HL-60/S4 treated with retinoic acid at 250 ng/mL for 4 days and 3 days (cell line): ENCODE measurements around the gene CLDN11.

Experiments
- in situ Hi-C: fragments of 300-500 bp; cut with MboI; formaldehyde crosslinking; loops from 2 replicates; pipeline ENCODE4 v1.7.0; 2022; ENCODE audit warnings: low sequenced_read_pairs

CLDN11 gene

DNA sequence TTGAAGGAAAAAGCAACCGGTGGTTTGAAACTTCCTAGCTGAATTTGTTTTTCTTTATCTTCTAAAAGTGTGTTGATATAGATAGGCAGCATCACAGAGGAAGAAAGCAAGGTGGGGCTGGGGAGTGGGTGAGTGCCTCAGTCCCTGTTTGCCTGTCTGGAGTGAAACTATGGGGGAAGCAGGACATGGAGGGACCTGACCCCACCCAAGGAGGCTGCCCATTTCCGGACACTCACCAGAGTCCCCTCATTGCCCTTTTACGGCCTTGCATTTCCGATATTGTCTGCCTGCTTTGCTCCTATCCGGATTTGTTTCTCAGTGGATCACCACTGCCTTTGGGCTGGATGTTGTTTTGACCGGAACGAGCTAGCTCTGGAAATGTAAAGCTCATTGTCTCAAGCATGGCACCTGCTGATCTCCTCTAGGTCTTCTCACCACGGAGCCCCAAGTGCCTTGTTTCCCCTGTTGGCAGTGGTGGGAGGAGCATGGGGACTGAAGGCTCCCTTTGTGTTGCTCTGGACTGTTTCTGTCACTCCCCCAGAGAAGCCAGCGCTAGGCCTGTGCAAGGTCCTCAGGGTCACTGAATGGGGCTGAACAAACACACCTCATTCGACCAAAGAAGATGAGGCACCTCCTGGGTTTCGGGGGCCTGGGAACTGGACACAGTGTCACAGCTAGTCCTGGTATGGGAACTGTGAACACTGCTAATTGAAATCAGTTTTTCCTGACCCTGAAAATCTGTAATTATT, 7.0 kb downstream of the CLDN11 start:
- in situ Hi-C loops, result no loop called here

DNA sequence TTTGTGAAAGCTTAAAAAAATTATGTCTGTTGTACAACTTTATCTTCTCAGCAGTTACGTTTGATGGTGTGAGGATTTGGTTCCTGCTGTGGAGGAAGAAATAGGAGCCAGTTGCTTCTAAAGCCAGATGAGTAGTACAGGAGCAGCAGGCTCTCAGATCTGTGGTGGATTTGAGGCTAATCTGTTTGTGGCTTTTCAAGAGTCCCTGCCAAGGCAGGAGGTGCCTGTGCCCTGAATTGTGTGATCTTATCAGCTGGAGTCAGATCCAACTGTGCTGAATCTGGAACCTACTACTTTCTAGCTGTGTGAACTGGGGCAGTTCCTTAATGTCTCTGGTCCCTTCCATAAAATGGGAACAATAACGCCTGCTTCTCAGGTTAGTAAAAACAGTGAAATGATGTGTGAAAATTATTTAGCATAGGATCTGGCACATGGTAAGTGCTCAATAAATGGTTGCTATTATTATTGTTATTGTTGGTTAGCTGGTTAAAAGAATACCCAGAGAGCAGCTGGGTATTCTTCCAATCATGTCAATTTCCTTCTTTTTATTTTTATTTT, 7.7 kb downstream of the CLDN11 start:
- in situ Hi-C loops, result no loop called here

DNA sequence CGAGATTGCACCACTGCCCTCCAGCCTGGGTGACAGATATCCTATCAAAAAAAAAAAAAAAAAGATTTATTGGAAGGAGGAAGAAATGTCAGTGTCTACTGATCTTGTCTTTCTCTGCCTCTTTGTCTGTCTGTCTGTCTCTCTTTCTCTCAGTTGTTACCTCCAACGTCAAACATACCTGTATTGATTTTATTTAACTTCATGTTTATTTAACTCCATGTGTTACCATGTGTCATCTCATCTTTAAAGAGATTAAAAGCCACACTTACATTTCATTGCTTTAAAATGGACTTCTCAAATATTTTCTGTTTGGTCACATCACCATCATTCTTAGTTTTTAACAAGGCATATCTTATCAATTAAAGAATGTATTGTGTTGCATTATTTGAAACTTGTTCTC, 9.4 kb downstream of the CLDN11 start:
- in situ Hi-C loops, result no loop called here

DNA sequence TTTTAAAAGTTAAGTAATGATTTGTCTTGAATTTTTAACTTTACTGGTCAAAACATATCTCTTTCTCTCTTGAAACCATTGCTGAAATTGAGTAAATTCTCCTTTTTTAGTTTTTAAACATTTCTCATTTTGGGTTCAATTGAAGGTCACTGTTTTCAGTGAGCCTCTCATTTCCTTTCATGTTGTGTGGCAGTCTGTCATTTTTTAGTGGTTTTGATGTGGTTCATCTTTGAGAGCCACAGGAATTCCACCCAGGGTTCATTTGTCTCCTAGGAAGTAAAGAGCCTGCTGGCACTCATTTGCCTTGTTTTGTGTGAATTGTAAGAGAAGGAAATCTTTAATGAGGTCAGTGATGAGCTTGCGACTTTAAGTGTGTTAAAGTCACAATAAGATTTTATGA, 10.4 kb downstream of the CLDN11 start:
- in situ Hi-C loops, result no loop called here

DNA sequence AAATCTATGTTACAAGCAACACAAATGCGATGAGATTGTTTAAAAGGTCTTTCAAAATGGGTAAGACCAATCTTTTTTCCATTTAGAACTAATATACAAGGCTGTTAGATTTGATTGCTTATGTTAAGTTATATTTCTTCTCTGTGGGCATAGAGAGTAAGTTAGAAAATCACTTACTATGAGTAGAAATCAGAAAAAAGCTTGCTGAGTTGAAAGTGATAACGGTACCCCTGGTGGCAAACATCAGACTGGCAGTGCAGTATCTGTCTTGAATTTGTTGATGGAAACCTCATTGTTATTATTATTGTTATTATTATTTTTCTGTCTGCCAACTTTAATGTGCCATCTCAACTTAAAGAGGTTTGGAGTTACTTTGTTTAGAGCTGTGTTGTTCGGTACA, 12.4 kb downstream of the CLDN11 start:
- in situ Hi-C loops, result no loop called here

DNA sequence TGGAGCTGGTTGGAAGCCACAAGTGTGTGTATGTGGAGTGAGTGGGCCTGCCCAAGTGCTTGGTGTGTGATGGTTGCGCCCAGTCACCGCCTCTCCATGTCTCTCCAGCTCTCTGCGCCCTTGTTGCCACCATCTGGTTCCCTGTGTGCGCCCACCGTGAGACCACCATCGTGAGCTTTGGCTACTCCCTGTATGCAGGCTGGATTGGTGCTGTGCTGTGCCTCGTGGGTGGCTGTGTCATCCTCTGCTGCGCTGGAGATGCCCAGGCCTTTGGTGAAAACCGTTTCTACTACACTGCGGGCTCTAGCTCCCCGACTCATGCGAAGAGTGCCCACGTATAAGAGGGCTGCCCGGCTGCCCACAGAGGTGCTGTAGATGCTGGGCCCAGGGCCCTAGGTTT, 13.7 kb downstream of the CLDN11 start:
- in situ Hi-C loops, result no loop called here

DNA sequence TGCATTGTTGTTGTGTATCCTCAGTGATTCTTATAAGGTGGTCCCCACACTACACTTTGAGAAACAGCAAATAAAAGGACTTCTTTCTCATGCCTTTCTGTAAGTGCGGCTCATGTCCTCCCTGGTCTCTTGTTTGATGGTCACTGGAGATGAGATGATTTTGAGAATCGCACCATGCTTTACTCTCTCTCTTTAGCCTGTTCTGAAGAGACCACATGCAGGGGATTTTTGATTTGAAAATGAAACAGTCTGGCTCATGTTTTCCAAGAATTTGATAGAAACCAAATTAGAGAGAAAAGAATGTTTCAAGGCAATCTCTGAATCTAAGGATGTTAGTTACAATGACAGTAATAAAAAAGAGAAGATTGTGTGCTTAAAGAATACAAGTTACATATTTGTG, 18.0 kb downstream of the CLDN11 start:
- in situ Hi-C loops, result no loop called here

DNA sequence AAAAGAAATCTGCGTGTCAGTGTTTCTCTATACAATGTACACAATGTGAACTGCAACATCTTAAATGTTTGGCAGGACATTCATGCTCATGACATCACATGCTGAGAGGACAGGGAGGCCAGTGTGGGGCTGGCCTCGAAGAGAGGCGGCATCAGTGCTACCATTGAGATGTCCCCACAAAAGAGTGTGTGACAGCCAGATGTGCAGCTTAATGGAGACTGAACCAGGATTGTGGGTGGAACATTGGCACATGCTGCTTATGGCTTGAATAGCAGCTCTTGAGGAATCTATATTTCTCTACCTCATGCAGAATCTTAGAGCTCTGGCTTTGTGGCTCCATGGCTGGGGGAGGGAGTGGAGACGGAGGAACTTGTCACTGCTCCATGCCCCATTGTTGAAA, 18.5 kb downstream of the CLDN11 start:
- in situ Hi-C loops, result no loop called here

DNA sequence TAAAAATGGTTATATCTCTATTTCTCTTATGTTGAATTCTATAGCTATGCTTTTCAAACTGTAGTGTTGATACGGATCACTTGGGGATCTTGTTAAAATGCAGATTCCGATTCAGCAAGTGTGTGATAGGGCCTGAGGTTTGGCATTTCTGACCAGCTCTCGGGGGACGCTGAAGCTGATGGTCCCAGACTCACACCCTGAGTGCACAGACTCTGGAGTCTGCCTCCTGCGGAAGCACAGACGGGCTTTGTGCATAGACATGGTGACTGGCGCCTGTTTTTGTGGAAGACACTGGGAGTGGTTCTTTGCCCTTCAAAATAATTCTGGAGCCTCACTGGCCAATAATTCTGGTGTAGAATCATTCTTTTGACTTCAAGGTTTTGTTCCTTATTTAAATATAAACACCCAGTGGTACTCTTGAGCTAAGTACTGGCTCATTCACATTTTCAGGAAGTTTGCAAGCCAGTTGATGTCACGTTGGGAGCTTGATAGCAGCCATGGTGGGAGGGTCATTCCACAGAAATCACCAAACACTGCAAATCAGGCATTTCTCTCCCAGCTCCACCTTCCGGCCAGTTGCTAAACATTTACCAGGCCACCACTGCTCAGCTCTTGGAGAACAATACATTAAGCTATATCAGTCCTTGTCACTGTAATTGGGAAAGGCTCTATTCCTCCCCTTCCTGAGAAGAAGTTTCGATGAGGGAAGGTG, 19.2 kb downstream of the CLDN11 start:
- in situ Hi-C loops, result no loop called here

DNA sequence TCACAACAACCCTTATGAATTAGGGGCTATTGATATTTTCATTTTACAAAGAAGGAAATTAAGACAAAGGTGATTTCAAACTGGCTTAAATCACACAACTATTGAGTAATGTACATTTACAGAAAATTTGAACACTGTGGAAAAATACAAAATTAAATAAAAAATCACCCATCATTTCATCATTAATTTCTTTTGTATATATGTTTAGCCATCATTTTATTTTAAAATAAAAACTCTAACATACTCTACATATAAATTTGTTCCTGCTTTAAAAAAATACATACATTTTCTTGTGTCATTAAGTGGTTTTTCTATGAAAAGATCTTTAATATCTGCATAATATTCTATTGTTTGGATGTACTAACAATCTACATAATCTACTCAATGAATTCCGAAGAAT, 20.2 kb downstream of the CLDN11 start:
- in situ Hi-C loops, result no loop called here

DNA sequence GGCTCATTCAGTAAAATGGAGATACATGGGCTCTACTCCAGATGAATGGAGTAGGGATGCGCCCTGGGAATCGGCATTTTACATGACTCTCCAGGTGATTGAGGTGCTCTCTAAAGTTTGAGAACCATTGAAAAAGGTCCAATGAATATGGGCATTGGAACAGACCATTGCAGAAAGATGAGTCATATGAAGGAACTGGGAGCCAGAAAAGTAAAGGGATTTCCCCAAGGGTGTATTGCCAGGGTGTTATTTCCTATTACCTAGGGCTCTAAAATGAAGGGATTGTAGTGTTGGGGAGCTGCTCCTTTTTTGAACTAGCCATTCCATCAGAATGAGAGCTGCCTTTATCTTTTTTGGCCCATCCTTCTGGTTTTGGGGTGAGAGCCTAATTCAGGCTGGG, 21.7 kb downstream of the CLDN11 start:
- in situ Hi-C loops, result no loop called here

DNA sequence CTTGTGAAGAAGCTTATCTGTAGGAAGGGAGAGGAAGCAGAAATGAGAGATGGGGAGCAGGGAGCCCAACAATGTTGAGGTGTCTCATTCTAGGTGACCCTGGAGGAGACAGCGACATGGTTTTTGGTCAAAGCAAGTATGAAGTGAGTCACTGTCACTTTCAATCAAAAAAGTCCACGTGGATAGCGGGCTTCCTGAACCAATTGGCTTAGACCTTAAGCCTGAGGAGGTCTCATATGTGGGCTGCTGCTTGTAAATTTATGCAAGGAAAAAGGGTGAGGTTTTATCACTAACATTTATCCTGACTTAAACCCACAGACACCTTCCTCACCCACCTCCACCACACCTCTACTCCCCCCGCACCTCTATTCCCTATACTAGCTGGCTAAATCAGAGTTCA, 22.7 kb downstream of the CLDN11 start:
- in situ Hi-C loops, result no loop called here

DNA sequence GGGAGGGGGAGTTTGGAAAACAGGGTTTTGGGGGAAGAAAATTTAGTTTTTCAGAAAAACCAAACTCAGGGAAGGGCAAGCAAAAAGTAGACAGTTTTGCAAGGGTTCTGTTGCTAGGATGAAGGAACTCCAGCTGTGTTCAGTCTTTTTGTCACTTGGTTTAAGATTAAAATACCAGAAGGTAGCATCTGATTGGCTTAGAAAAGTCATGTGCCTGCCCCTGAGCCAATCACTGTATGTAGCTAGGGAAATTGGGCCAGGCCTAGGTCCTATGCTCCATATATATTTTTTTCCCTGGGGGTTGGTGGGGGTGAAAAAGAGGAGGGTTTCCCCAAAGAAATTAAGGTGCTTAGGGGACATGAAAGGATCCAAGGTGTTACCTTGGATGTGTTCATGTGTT, 24.3 kb downstream of the CLDN11 start:
- in situ Hi-C loops, result no loop called here

DNA sequence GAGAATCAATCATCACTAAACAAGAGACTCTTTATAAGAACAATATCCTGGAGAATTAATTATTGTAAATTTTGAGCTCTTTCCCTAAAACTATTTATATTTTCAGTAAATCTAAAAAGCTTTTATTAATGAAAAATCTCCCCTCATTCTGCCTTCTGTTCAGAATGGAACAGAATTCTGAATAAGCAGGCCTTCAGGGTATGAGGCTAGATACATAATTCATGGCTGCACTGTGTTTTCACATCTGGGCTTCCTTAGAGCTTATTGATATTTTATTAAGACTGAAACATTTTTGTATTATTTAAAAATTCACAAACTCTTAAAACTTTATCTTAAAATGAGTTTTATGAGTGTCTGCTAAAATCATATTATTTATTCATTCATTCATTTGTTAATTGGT, 24.8 kb downstream of the CLDN11 start:
- in situ Hi-C loops, result no loop called here

DNA sequence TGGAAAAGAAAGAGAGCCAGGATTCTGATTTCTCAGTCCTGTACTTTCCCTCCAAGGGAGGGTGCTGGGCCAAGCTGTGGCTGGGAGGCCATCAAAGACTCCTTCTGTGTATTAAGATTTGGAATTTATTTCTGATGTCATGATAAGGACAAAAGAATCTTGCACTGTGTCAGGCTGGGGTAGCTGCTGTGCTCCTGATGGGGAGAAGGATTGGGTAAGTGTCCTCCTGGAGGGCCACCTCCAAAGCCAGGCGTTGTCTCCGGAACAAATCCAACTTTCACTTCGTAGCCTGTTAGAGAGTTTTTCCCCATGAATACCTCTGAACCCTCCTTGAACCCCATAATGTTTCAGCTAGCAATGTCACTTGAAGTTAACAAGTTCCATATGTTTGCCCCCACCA, 29.9 kb downstream of the CLDN11 start:
- in situ Hi-C loops, result no loop called here

DNA sequence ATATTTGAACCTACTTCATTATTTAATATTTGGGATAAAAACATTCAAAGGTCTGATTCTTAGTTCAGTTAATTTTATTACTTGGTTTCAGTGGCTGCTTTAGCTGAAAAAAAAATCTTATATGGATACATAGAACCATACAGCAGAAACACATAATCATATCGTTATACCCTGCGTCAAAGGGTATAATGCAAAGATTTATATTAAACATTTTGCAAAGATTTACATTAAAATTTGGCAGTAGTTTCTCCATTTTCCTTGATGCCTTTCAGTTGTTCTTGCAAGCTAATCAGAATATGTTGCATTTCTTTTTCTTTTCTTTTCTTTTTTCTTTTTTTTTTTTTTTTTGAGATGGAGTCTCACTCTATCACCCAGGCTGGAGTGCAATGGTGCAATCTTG, 31.4 kb downstream of the CLDN11 start:
- in situ Hi-C loops, result no loop called here

DNA sequence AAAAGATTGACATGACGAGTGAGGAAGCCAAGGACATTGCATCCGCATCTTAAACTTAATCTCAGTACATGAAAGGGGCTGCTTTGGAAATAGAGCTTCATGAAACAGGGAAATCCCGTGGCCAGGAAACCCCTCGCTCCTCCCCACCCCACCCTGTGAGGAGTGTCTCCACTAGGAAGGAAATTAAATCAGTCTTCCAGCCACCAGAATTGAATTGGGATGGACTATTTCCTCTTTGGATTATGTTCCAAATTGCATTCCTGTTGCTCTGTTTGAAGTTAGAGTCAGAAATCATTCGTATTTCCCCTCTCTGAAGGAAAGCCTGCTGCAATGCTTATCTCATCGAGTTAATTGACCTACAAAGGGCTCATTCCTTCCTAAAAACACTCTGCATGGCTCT, 35.8 kb downstream of the CLDN11 start:
- in situ Hi-C loops, result no loop called here

DNA sequence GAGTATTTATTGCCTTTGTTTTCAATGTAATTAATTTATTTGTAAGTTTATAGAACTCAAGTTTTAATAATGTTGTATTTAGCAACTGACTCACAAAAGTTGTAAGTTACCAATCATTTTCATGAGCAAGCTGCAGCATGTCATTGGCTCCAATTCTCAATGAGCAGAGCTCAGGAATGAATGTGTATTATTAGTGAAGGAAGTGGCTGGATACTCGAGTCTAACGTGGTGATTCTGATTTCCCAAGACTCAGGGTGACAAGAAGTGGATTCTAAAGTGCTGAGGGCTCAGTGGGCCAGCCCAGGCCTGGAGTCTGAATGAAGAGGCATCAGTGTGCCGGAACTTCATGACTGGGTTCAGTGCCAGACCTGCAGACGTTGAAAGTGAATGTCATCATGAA, 39.6 kb downstream of the CLDN11 start:
- in situ Hi-C loops, result no loop called here

DNA sequence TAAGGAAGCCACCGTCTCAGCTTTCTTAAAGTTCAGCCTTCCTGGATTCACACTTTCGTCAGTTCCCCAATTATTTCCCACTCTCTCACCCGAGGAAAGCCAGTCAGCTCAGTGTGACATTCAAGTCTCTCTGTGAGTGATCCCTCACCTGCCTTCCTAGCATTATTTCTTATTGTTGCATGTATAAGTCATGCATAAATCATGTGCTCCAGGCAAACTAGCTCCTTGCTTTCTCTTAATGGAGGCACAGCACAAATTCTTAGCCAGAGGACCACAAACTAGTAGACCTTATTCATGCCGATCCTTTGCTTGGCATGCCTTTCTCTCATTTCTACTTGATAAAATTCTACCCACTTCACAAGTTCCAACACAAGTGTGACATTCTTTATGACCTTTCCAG, 44.3 kb downstream of the CLDN11 start:
- in situ Hi-C loops, result no loop called here

DNA sequence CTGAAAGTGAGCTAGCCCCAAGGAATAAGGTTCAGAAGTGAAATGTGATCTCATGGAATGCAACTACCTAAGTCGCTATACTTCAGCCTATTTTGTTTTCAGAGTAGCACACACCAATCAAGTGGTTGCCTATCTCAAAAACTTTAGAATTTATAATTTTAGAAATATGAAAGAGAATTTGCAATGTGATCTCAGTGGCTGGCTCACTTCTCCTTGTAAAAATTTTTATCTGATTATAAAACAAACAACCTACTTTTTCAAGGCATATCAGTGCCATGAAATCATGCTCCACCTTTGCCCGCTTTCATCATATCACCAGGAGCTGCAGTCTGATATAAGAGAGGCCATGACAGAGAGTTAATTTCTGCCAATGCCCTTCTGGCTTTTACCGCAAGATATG, 47.3 kb downstream of the CLDN11 start:
- in situ Hi-C loops, result no loop called here

DNA sequence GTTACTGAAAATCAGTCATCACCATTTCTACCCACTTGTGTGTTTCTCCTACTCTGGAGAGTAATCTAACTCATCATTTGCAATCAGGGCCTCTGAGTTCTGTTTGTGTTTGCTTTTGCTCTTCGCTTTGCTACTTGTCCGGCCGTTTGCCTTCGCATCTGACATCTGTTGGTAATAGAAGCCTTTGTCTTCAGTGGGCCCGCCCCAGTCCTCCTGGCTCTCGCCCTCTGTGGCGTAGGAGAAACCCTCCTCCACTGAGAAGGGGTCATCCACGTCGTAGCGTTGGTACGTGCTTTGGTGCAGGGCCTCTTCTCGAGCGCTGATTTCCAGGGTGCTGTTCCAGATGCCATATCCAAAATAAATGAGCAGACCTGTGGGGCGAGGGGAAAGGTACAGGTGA, 48.3 kb downstream of the CLDN11 start:
- in situ Hi-C loops, result no loop called here

DNA sequence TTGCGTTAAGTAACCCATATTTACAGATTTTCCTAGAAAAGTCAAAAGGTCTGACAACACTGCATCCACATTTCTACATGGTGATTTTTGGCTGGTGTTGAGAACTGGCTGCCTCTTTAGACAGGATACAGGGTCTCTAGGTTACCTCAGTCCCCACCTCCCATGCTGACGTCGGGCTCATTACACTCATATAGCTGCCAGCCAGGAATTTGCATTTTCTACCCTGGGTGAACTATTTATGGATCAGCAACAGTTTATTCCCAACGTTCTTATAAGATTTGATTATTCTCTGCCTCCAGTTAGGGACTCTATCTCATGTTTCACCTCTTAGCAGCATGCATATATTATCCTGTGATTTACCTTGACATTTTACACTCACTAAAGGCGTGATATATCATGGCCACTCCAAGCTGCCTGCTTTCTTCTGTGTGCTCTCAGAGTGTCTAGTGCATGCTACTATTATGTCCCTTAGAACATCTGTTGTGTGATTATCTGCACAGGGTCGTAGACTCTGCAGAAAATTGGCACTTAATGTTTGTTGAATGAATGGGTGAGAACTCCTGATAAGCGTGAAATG, 49.0 kb downstream of the CLDN11 start:
- in situ Hi-C loops, result no loop called here
